Natural killer cell (primary cell): Measurements from ENCODE around the gene FAM131A. TPM values are rescaled to one million over a fixed set of nuclear protein-coding genes. Genes with fewer than 3 reads are reported as not detected.

Experiments used
- ATAC-seq, 3 donors: fragments of 150-1000 bp in 2 of 3; fragments of 200-7000 bp in 1 of 3; cut with Tn5 transposase; 1 replicate in 1 of 3; 2 replicates in 2 of 3; pipeline ENCODE4 v1.10.0; 2021; ENCODE audit warnings: mild to moderate bottlenecking in 2 of 3, moderate library complexity in 2 of 3
- DNase-seq, 2 donors: peaks; one replicate each; pipeline versions ENCODE4 v3.0.0 to v3.0.0-alpha.2; 2013 to 2021; ENCODE audit warnings: mixed read lengths in 1 of 2
- H3K27ac ChIP-seq: one replicate; pipeline ENCODE4 v1.5.1; 2013; ENCODE audit warnings: mild to moderate bottlenecking, low read length
- H3K27me3 ChIP-seq: one replicate; pipeline ENCODE4 v1.6.1; 2013; ENCODE audit warnings: low read length; ENCODE audit not compliant: control insufficient read depth, insufficient read depth
- H3K36me3 ChIP-seq: one replicate; pipeline ENCODE4 v1.6.1; 2013; ENCODE audit warnings: low read length; ENCODE audit not compliant: control insufficient read depth, insufficient read depth
- H3K4me1 ChIP-seq: one replicate; pipeline ENCODE4 v1.6.1; 2013; ENCODE audit warnings: low read length; ENCODE audit not compliant: control insufficient read depth, insufficient read depth
- H3K4me3 ChIP-seq: one replicate; pipeline ENCODE4 v1.5.1; 2013; ENCODE audit warnings: low read length
- H3K9me3 ChIP-seq: one replicate; pipeline ENCODE4 v1.6.1; 2013; ENCODE audit warnings: low read length; ENCODE audit not compliant: control insufficient read depth, insufficient read depth
- H3K27ac Mint-ChIP-seq, 2 donors: one replicate each; pipeline ENCODE4 v1.8.0; 2022; ENCODE audit warnings: mild to moderate bottlenecking in 2 of 2, mixed read lengths in 2 of 2, moderate library complexity in 1 of 2
- H3K27me3 Mint-ChIP-seq, 2 donors: one replicate each; pipeline ENCODE4 v1.8.0; 2022; ENCODE audit warnings: low read depth in 2 of 2, mixed read lengths in 2 of 2
- H3K36me3 Mint-ChIP-seq: one replicate; pipeline ENCODE4 v1.8.0; 2022; ENCODE audit warnings: mixed read lengths
- H3K4me1 Mint-ChIP-seq, 2 donors: one replicate each; pipeline ENCODE4 v1.8.0; 2022; ENCODE audit warnings: mixed read lengths in 2 of 2
- H3K4me3 Mint-ChIP-seq: one replicate; pipeline ENCODE4 v1.8.0; 2022; ENCODE audit warnings: mild to moderate bottlenecking, moderate library complexity, mixed read lengths
- H3K9me3 Mint-ChIP-seq, 2 donors: one replicate each; pipeline ENCODE4 v1.8.0; 2022; ENCODE audit warnings: mixed read lengths in 2 of 2
- WGBS: methylation state at CpG from one replicate; pipeline ENCODE4 v1.1.7; 2013; ENCODE audit warnings: missing lambda C conversion rate; ENCODE audit not compliant: insufficient coverage; 5-methylcytosine and 5-hydroxymethylcytosine counted together
- intact Hi-C: fragments of 100-400 bp; cut with micrococcal nuclease; formaldehyde crosslinking; loops from one replicate; pipeline ENCODE4 v1.14.2; 2022
- total RNA-seq, 4 donors: library from RNA; stranded (reverse); fragments of 120-200 nt in 1 of 4; gene quantifications; one replicate each; pipeline versions ENCODE4 v1.2.3 to v1.2.4, GENCODE V29; 2013 to 2022
- TF ChIP-seq, protein P1 (sequence below): fragments of 200-600 bp; IDR thresholded peaks from one replicate; pipeline ENCODE4 v1.8.0; 2022; ENCODE audit warnings: antibody characterized with exemption

The FAM131A gene
- total RNA-seq, 3 donors from 2014 or later (not counting 1 experiment from before 2014, with no cell fraction given): 6.9 to 8.8 (median 8.5) TPM

DNA sequence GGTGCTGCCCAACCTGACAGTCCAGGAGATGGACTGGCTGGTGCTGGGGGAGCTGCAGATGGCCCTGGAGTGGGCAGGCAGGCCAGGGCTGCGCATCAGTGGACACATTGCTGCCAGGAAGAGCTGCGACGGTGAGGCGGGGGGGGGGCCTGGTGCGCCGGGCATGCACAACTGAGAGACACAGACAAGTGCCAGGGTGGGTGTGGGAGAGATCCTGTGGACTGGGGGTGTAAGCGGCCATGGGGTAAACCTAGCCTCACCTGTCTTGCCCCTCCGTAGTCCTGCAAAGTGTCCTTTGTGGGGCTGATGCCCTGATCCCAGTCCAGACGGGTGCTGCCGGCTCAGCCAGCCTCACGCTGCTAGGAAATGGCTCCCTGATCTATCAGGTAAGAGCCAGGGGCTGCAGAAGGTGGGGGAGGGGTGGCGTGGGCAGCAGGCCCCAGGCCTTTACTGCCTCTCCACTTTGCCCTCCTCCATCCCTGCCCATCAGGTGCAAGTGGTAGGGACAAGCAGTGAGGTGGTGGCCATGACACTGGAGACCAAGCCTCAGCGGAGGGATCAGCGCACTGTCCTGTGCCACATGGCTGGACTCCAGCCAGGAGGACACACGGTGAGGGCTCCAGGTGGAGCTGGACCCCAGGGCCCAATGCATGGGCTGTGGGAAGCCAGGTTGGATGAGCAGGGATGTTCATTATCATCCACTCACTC, 45.8 kb downstream of the FAM131A start:
- H3K36me3 ChIP-seq: no peaks in the 10 kb centered on the region
- 90% methylated on average over 15 of the region's 15 CpGs for WGBS
- H3K4me1 ChIP-seq: peaks cover 14% of the 10 kb centered on the region
- intact Hi-C loops: no loop called here
- ATAC-seq: no peak
- H3K9me3 ChIP-seq: no peaks in the 10 kb centered on the region
- Mint-ChIP-seq H3K9me3 (no peaks in the 10 kb centered on the region), H3K4me1 (peaks cover 0 to 20% of the 10 kb centered on the region in 2 donors), H3K4me3 (no peak overlapping the region), H3K36me3 (no peaks in the 10 kb centered on the region), H3K27ac (no peak overlapping the region), H3K27me3 (peaks cover 13 to 53% of the 10 kb centered on the region in 2 donors)
- H3K27ac ChIP-seq: no peak overlapping the region
- peaks cover 23% of the 10 kb centered on the region for H3K27me3 ChIP-seq
- TF ChIP-seq, protein P1, sequence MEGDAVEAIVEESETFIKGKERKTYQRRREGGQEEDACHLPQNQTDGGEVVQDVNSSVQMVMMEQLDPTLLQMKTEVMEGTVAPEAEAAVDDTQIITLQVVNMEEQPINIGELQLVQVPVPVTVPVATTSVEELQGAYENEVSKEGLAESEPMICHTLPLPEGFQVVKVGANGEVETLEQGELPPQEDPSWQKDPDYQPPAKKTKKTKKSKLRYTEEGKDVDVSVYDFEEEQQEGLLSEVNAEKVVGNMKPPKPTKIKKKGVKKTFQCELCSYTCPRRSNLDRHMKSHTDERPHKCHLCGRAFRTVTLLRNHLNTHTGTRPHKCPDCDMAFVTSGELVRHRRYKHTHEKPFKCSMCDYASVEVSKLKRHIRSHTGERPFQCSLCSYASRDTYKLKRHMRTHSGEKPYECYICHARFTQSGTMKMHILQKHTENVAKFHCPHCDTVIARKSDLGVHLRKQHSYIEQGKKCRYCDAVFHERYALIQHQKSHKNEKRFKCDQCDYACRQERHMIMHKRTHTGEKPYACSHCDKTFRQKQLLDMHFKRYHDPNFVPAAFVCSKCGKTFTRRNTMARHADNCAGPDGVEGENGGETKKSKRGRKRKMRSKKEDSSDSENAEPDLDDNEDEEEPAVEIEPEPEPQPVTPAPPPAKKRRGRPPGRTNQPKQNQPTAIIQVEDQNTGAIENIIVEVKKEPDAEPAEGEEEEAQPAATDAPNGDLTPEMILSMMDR: no peak
- DNase-seq: no peak
- no peak overlapping the region for H3K4me3 ChIP-seq

DNA sequence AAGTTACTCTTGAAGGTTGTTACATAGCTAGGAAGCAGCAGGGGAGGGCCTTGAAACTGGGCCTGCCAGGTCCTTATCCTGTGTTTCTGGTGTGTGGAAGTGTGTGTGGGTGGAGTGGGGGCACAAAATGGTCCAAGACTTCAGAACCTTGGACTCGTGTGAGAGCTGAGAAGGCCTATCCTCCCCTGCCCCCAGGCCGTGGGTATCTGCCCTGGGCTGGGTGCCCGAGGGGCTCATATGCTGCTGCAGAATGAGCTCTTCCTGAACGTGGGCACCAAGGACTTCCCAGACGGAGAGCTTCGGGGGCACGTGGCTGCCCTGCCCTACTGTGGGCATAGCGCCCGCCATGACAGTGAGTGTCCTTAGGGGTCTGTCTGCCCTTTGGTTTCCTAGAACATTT, 46.9 kb downstream of the FAM131A start:
- no peaks in the 10 kb centered on the region for H3K9me3 Mint-ChIP-seq
- Histone ChIP-seq H3K27ac (no peak overlapping the region), H3K4me1 (peaks cover 14% of the 10 kb centered on the region), H3K36me3 (no peaks in the 10 kb centered on the region), H3K4me3 (no peak overlapping the region), H3K9me3 (no peaks in the 10 kb centered on the region), H3K27me3 (peaks cover 19% of the 10 kb centered on the region)
- H3K4me3 Mint-ChIP-seq: no peak overlapping the region
- ATAC-seq: no peak
- peaks cover 0 to 14% of the 10 kb centered on the region in 2 donors for H3K4me1 Mint-ChIP-seq
- H3K36me3 Mint-ChIP-seq: no peaks in the 10 kb centered on the region
- TF ChIP-seq, protein P1: no peak
- no peak overlapping the region for H3K27ac Mint-ChIP-seq
- peaks cover 1 to 44% of the 10 kb centered on the region in 2 donors for H3K27me3 Mint-ChIP-seq
- no peak for DNase-seq
- intact Hi-C loops: no loop called here
- 82% methylated on average over 9 of the region's 9 CpGs for WGBS

DNA sequence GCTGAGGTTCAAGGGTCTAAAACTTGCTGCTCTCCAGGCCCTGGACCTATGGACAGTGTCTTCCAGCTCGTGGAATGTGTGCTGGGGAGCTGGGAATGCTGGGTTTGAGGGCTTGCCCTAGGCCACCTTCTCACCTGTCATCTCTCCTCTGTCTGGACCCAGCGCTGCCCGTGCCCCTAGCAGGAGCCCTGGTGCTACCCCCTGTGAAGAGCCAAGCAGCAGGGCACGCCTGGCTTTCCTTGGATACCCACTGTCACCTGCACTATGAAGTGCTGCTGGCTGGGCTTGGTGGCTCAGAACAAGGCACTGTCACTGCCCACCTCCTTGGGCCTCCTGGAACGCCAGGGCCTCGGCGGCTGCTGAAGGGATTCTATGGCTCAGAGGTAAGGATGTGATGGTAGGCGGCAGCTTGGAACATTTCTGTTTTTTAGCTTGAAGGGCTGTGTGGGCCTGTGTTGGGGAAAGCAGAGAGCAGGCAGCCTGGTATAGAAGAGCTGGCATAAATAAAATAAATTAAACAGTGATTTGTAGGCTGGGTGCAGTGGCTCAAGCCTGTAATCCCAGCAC, 47.5 kb downstream of the FAM131A start:
- Histone ChIP-seq H3K9me3 (no peaks in the 10 kb centered on the region), H3K27me3 (peaks cover 18% of the 10 kb centered on the region), H3K27ac (no peak overlapping the region), H3K4me1 (peaks cover 14% of the 10 kb centered on the region), H3K36me3 (no peaks in the 10 kb centered on the region), H3K4me3 (no peak overlapping the region)
- H3K27ac Mint-ChIP-seq: no peak overlapping the region
- TF ChIP-seq, protein P1: no peak
- DNase-seq: no peak
- 81% methylated on average over 8 of the region's 8 CpGs for WGBS
- H3K27me3 Mint-ChIP-seq: peaks cover 0 to 46% of the 10 kb centered on the region in 2 donors
- intact Hi-C loops: no loop called here
- peaks cover 0 to 11% of the 10 kb centered on the region in 2 donors for H3K4me1 Mint-ChIP-seq
- no peak for ATAC-seq
- H3K36me3 Mint-ChIP-seq: no peaks in the 10 kb centered on the region
- no peak overlapping the region for H3K4me3 Mint-ChIP-seq
- no peaks in the 10 kb centered on the region for H3K9me3 Mint-ChIP-seq
